GM06990 (cell line): Measurements from ENCODE around the gene ALOXE3.

Experiments
- DNase-seq: peaks from one replicate; pipeline ENCODE4 v3.0.0-alpha.2; 2011; ENCODE audit not compliant: insufficient read length; ENCODE audit errors: extremely low read depth
- H3K27me3 ChIP-seq: replicated peaks from 2 replicates; pipeline ENCODE4 v1.6.0; 2011; ENCODE audit warnings: low read length; ENCODE audit not compliant: control insufficient read depth, insufficient read depth
- H3K36me3 ChIP-seq: 2 replicates; pipeline ENCODE4 v1.5.1; 2011; ENCODE audit warnings: low read length; ENCODE audit not compliant: control insufficient read depth, insufficient read depth
- H3K4me3 ChIP-seq: replicated peaks from 2 replicates; pipeline ENCODE4 v1.5.1; 2011; ENCODE audit warnings: low read depth, mild to moderate bottlenecking, control low read depth, low read length
- CTCF ChIP-seq: IDR thresholded peaks from 2 replicates; pipeline ENCODE4 v1.5.1; 2011; ENCODE audit warnings: low read length, control low read depth, mild to moderate bottlenecking, inconsistent platforms; ENCODE audit not compliant: insufficient read depth, poor library complexity, severe bottlenecking

The ALOXE3 gene

GRCh38 chr17:8155231-8155995 lies 37.1 kb upstream of the ALOXE3 start:
- no peaks in the 10 kb centered on the region for H3K27me3 ChIP-seq
- H3K36me3 ChIP-seq, result peaks cover 2% of the 10 kb centered on the region; the same call in 1 of the 2 replicates
- H3K4me3 ChIP-seq, result peak overlapping the region; percentile 62
- DNase-seq, result no peak
- TF ChIP-seq CTCF, result no peak

GRCh38 chr17:8154608-8155155 lies 36.4 kb upstream of the ALOXE3 start:
- H3K36me3 ChIP-seq, result peaks cover 5% of the 10 kb centered on the region
- no peak for TF ChIP-seq CTCF
- DNase-seq, result no peak

DNA sequence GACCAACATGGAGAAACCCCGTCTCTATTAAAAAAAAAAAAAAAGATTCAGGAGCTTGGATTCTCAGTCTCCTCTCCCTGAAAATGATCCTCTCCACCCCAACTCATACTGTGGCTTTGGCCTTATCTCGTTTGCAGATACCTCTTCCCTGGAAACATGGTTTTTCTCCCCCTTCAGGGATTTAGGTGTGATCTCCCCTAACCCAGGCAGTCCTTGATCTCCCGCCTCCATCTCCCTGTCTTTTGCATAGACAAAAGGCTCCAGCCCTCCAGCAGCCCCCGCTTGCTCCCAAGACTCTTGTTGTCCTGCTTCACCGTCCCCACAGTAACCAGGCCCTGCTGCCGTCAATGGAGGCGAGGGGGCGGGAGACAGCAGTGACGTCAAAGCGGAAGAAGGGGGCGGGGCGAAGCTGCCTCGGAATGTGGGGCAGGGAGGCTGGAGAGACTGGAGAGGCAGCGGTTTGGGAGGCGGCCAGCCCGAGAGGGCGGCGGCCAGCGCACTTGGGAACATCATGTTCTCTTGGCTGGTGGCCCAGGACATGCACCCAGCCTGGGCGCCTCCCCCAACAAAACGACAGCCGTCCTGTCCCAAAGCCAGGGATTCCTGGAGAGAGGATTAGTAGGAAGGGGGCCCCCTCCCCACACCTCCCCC lies 35.8 kb upstream of the ALOXE3 start:
- peaks cover 8% of the 10 kb centered on the region for H3K36me3 ChIP-seq
- no peaks in the 10 kb centered on the region for H3K27me3 ChIP-seq
- peak overlapping the region; percentile 31 for H3K4me3 ChIP-seq
- peak; percentile 79 for DNase-seq
- no peak for TF ChIP-seq CTCF

More at GRCh38 chr17:8154608-8155155, 36.4 kb upstream of the ALOXE3 start:
- no peaks in the 10 kb centered on the region for H3K27me3 ChIP-seq
- H3K4me3 ChIP-seq, result peak overlapping the region; percentile 31; the same call in 1 of the 2 replicates

- Histone ChIP-seq H3K36me3 (peaks cover 11% of the 10 kb centered on the region), H3K4me3 (no peak overlapping the region), H3K27me3 (no peaks in the 10 kb centered on the region)
- TF ChIP-seq CTCF, result no peak
- no peak for DNase-seq
These were observed 35.2 kb upstream of the ALOXE3 start for GRCh38 chr17:8153525-8153956.

DNA sequence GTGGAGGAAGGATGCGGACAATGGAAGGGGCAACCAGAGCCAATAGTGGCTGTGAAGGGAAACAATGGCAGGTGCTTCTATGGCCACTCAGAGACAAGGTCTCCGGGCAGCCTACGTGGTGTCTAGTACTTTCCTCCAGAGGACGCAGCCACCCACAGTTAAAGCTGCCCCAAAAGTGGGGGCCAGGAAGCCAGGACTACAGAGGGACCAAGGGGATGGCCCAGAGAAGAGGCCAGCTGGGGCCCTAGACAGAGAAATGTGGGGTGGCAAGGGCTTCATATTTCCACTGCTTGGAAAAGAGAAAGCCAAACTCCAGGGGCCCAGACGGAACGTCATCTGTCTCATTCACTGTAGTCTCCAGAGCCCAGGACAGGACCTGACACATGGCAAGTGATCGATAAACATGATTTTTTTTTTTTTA lies 34.7 kb upstream of the ALOXE3 start:
- H3K36me3 ChIP-seq, result peaks cover 14% of the 10 kb centered on the region
- no peak for TF ChIP-seq CTCF
- no peak overlapping the region for H3K4me3 ChIP-seq
- H3K27me3 ChIP-seq, result no peaks in the 10 kb centered on the region
- DNase-seq, result no peak
